ENCODE data around the gene ADAMTS8. TPM values are rescaled to one million over a fixed set of nuclear protein-coding genes. Genes with fewer than 3 reads are reported as not detected.

ADAMTS8 gene
- total RNA-seq, 5 donors from 2014 or later (not counting 1 experiment from before 2014, with no cell fraction given) = 0.06 to 0.12 (median 0.07) TPM; not detected in 2

GRCh38 chr11:130470832-130471706 is 42.7 kb upstream of the ADAMTS8 start:
- Mint-ChIP-seq H3K27me3 (no peaks in the 10 kb centered on the region), H3K4me3 (no peak overlapping the region), H3K4me1 (no peaks in the 10 kb centered on the region), H3K9me3 (no peaks in the 10 kb centered on the region), H3K27ac (no peak overlapping the region), H3K36me3 (no peaks in the 10 kb centered on the region)
- Histone ChIP-seq H3K4me3 (ENCODE audit: control insufficient read depth in 1 of 2, extremely low read depth in 1 of 2, low read length in 1 of 2) (no peak overlapping the region), H3K27ac (ENCODE audit: low read length) (no peak overlapping the region), H3K9me3 (no peaks in the 10 kb centered on the region), H3K27me3 (replicated peaks in 1 of 2; ENCODE audit: control insufficient read depth in 2 of 2, extremely low read depth in 1 of 2, insufficient read depth in 2 of 2, low read length in 1 of 2) (peaks cover 0 to 5% of the 10 kb centered on the region in 2 experiments), H3K36me3 (ENCODE audit: control insufficient read depth in 2 of 2, extremely low read depth in 1 of 2, insufficient read depth in 1 of 2, low read length in 1 of 2) (no peaks in the 10 kb centered on the region), H3K4me1 (ENCODE audit: control insufficient read depth in 1 of 2, extremely low read depth in 1 of 2, insufficient read depth in 2 of 2, low read length in 2 of 2) (no peaks in the 10 kb centered on the region)
- CTCF ChIA-PET = no interaction called here
- ATAC-seq (replicated peaks in 1 of 4) (peak in 1 of 4 experiments; percentile 17), DNase-seq (no peak)
- WGBS (ENCODE audit: insufficient coverage) = 88% methylated on average over 12 of the region's 20 CpGs
- POLR2A ChIA-PET = no interaction called here

DNA sequence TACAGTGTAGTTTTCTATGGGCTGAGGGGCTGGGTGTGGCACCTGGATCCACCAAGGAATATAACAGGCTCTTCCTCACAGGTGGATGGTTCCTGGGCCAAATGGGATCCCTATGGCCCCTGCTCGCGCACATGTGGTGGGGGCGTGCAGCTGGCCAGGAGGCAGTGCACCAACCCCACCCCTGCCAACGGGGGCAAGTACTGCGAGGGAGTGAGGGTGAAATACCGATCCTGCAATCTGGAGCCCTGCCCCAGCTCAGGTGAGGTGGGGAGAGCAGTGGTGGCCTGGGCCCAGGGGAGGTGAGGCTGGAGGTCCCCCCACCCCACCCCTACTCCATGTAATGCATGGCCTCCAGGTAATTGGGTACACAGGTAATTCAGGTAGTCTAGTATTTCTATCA is 40.8 kb upstream of the ADAMTS8 start:
- Mint-ChIP-seq H3K27me3 (no peaks in the 10 kb centered on the region), H3K9me3 (no peaks in the 10 kb centered on the region), H3K4me1 (no peaks in the 10 kb centered on the region), H3K4me3 (no peak overlapping the region), H3K36me3 (no peaks in the 10 kb centered on the region), H3K27ac (no peak overlapping the region)
- POLR2A ChIA-PET = no interaction called here
- Histone ChIP-seq H3K27me3 (replicated peaks in 1 of 2; ENCODE audit: control insufficient read depth in 2 of 2, extremely low read depth in 1 of 2, insufficient read depth in 2 of 2, low read length in 1 of 2) (no peaks in the 10 kb centered on the region), H3K27ac (ENCODE audit: low read length) (no peak overlapping the region), H3K9me3 (no peaks in the 10 kb centered on the region), H3K4me3 (ENCODE audit: control insufficient read depth in 1 of 2, extremely low read depth in 1 of 2, low read length in 1 of 2) (no peak overlapping the region), H3K36me3 (ENCODE audit: control insufficient read depth in 2 of 2, extremely low read depth in 1 of 2, insufficient read depth in 1 of 2, low read length in 1 of 2) (no peaks in the 10 kb centered on the region), H3K4me1 (ENCODE audit: control insufficient read depth in 1 of 2, extremely low read depth in 1 of 2, insufficient read depth in 2 of 2, low read length in 2 of 2) (no peaks in the 10 kb centered on the region)
- WGBS (ENCODE audit: insufficient coverage) = no CpG with 5 or more reads among the region's 6 CpGs
- DNase-seq (no peak), ATAC-seq (replicated peaks in 1 of 4) (no peak)
- CTCF ChIA-PET = no interaction called here

- Histone ChIP-seq H3K27ac (ENCODE audit: low read length) (no peak overlapping the region), H3K4me3 (ENCODE audit: control insufficient read depth in 1 of 2, extremely low read depth in 1 of 2, low read length in 1 of 2) (no peak overlapping the region), H3K4me1 (ENCODE audit: control insufficient read depth in 1 of 2, extremely low read depth in 1 of 2, insufficient read depth in 2 of 2, low read length in 2 of 2) (no peaks in the 10 kb centered on the region), H3K9me3 (no peaks in the 10 kb centered on the region), H3K36me3 (ENCODE audit: control insufficient read depth in 2 of 2, extremely low read depth in 1 of 2, insufficient read depth in 1 of 2, low read length in 1 of 2) (no peaks in the 10 kb centered on the region), H3K27me3 (replicated peaks in 1 of 2; ENCODE audit: control insufficient read depth in 2 of 2, extremely low read depth in 1 of 2, insufficient read depth in 2 of 2, low read length in 1 of 2) (peaks cover 0 to 4% of the 10 kb centered on the region in 2 experiments)
- WGBS (ENCODE audit: insufficient coverage) = 82% methylated on average over 5 of the region's 10 CpGs
- Mint-ChIP-seq H3K4me1 (no peaks in the 10 kb centered on the region), H3K27me3 (peaks cover 0 to under 1% of the 10 kb centered on the region in 2 donors), H3K9me3 (no peaks in the 10 kb centered on the region), H3K36me3 (no peaks in the 10 kb centered on the region), H3K27ac (no peak overlapping the region), H3K4me3 (no peak overlapping the region)
- no peak for DNase-seq
- POLR2A ChIA-PET = no interaction called here
- CTCF ChIA-PET = interaction anchor here in 1 of 2 donors (0.6 kb wide), 1 partner anchor 285 kb away, joined by 3 read pairs; no protein-coding TSS in a partner anchor
- ATAC-seq (replicated peaks in 1 of 4) = no peak
Measured at GRCh38 chr11:130467116-130467900, 38.9 kb upstream of the ADAMTS8 start.

DNA sequence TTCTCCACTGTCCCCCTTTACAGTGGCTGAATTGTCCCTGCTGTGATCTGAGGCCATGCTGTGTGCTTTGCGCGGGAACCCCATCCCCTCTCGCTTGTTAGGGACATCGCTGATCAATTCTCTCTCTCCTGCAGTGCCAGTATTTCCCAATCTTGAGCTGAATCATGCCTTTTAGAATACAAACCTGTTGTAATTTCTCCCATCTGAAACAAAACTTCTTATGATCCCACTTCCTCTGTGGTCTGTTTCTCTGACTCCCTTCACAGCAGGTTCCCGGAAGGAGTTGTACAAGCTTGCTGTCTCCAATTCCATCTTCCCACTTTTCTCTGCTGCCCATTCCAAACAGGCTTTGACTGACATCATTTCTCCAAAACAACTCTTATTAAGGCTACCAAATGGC is 36.9 kb upstream of the ADAMTS8 start:
- 96% methylated on average over 5 of the region's 5 CpGs for WGBS (ENCODE audit: insufficient coverage)
- Histone ChIP-seq H3K27me3 (replicated peaks in 1 of 2; ENCODE audit: control insufficient read depth in 2 of 2, extremely low read depth in 1 of 2, insufficient read depth in 2 of 2, low read length in 1 of 2) (peaks cover 0 to 11% of the 10 kb centered on the region in 2 experiments), H3K9me3 (no peaks in the 10 kb centered on the region), H3K4me1 (ENCODE audit: control insufficient read depth in 1 of 2, extremely low read depth in 1 of 2, insufficient read depth in 2 of 2, low read length in 2 of 2) (no peaks in the 10 kb centered on the region), H3K36me3 (ENCODE audit: control insufficient read depth in 2 of 2, extremely low read depth in 1 of 2, insufficient read depth in 1 of 2, low read length in 1 of 2) (no peaks in the 10 kb centered on the region), H3K4me3 (ENCODE audit: control insufficient read depth in 1 of 2, extremely low read depth in 1 of 2, low read length in 1 of 2) (no peak overlapping the region), H3K27ac (ENCODE audit: low read length) (no peak overlapping the region)
- Mint-ChIP-seq H3K27ac (no peak overlapping the region), H3K4me1 (no peaks in the 10 kb centered on the region), H3K27me3 (peaks cover 0 to 6% of the 10 kb centered on the region in 2 donors), H3K36me3 (no peaks in the 10 kb centered on the region), H3K9me3 (no peaks in the 10 kb centered on the region), H3K4me3 (no peak overlapping the region)
- CTCF ChIA-PET = no interaction called here
- no peak for DNase-seq
- no peak for ATAC-seq (replicated peaks in 1 of 4)
- POLR2A ChIA-PET = no interaction called here

DNA sequence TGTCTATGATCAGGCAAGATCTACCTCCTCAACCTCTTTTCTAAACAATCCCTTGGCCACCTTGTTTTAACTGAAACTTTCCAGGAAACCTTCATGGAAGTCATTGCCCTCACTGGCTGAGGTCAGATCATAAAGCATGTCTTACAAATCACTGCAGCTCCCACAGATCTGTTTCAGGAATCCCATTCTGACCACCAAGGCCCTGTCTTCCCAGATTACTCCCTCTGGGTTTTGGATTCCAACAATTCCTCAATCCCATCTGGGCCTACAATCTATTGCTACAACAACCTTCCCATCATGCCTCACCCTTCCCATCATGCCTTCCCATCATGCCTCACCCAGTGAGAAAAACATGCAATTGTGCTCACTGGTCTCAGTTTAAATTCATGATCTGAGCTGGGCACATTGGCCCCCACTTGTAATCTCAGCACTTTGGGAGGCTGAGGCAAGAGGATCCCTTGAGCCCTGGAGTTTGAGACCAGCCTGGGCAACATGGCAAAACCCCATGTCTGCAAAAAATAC is 35.9 kb upstream of the ADAMTS8 start:
- Mint-ChIP-seq H3K4me1 (no peaks in the 10 kb centered on the region), H3K36me3 (no peaks in the 10 kb centered on the region), H3K27me3 (peaks cover 0 to 10% of the 10 kb centered on the region in 2 donors), H3K4me3 (no peak overlapping the region), H3K27ac (no peak overlapping the region), H3K9me3 (no peaks in the 10 kb centered on the region)
- Histone ChIP-seq H3K27me3 (replicated peaks in 1 of 2; ENCODE audit: control insufficient read depth in 2 of 2, extremely low read depth in 1 of 2, insufficient read depth in 2 of 2, low read length in 1 of 2) (peaks cover 0 to 15% of the 10 kb centered on the region in 2 experiments), H3K4me1 (ENCODE audit: control insufficient read depth in 1 of 2, extremely low read depth in 1 of 2, insufficient read depth in 2 of 2, low read length in 2 of 2) (no peaks in the 10 kb centered on the region), H3K36me3 (ENCODE audit: control insufficient read depth in 2 of 2, extremely low read depth in 1 of 2, insufficient read depth in 1 of 2, low read length in 1 of 2) (no peaks in the 10 kb centered on the region), H3K9me3 (no peaks in the 10 kb centered on the region), H3K4me3 (ENCODE audit: control insufficient read depth in 1 of 2, extremely low read depth in 1 of 2, low read length in 1 of 2) (no peak overlapping the region), H3K27ac (ENCODE audit: low read length) (no peak overlapping the region)
- CTCF ChIA-PET = no interaction called here
- ATAC-seq (replicated peaks in 1 of 4) (no peak), DNase-seq (no peak)
- POLR2A ChIA-PET = no interaction called here

GRCh38 chr11:130462931-130463330 is 34.5 kb upstream of the ADAMTS8 start:
- ATAC-seq (replicated peaks in 1 of 4) (no peak), DNase-seq (no peak)
- 83% methylated on average over 2 of the region's 8 CpGs for WGBS (ENCODE audit: insufficient coverage)
- H3K36me3 Mint-ChIP-seq = no peaks in the 10 kb centered on the region
- peaks cover 0 to 18% of the 10 kb centered on the region in 2 experiments for H3K27me3 ChIP-seq (replicated peaks in 1 of 2; ENCODE audit: control insufficient read depth in 2 of 2, extremely low read depth in 1 of 2, insufficient read depth in 2 of 2, low read length in 1 of 2)
- peaks cover 0 to 12% of the 10 kb centered on the region in 2 donors for H3K27me3 Mint-ChIP-seq
- no peaks in the 10 kb centered on the region for H3K36me3 ChIP-seq (ENCODE audit: control insufficient read depth in 2 of 2, extremely low read depth in 1 of 2, insufficient read depth in 1 of 2, low read length in 1 of 2)
- H3K4me3 Mint-ChIP-seq = no peak overlapping the region
- no peaks in the 10 kb centered on the region for H3K9me3 ChIP-seq
- H3K27ac ChIP-seq (ENCODE audit: low read length) = no peak overlapping the region
- POLR2A ChIA-PET = no interaction called here
- no peaks in the 10 kb centered on the region for H3K4me1 ChIP-seq (ENCODE audit: control insufficient read depth in 1 of 2, extremely low read depth in 1 of 2, insufficient read depth in 2 of 2, low read length in 2 of 2)
- CTCF ChIA-PET = no interaction called here
- H3K4me1 Mint-ChIP-seq = no peaks in the 10 kb centered on the region
- H3K4me3 ChIP-seq (ENCODE audit: control insufficient read depth in 1 of 2, extremely low read depth in 1 of 2, low read length in 1 of 2) = no peak overlapping the region
- H3K27ac Mint-ChIP-seq = no peak overlapping the region
- no peaks in the 10 kb centered on the region for H3K9me3 Mint-ChIP-seq
